ENCODE data around the gene COL24A1. TPM values are rescaled to one million over a fixed set of nuclear protein-coding genes. Genes with fewer than 3 reads are reported as not detected.
A peak's percentile ranks its signal among the peaks of the same experiment; 100 is the strongest.

The COL24A1 gene
- total RNA-seq, 1 experiment from 2014 or later, result 1.1 TPM

DNA sequence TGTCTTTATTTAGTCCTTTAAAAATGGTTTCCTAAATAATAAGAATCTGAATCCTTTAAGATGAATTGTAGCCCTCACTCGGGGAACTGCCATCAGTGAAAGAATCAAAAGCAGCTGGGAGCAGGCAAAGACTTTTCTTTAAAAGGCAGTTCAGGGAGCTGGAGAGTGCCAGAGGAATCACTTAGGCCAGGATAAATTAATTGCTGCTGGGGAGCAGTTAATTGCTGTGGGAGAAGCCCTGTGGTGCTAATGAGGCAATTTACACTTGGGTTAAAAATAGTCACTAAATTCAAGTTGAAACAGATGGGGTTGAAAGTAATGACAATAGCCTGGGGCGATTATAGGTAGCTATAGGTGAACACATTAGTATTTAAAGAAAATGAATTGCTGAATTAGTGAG is 38.7 kb upstream of the COL24A1 start:
- Mint-ChIP-seq H3K9me3 (no peaks in the 10 kb centered on the region), H3K27me3 (ENCODE audit: low read depth) (no peaks in the 10 kb centered on the region), H3K4me3 (no peak overlapping the region), H3K4me1 (peaks cover 32% of the 10 kb centered on the region), H3K27ac (no peak overlapping the region), H3K36me3 (no peaks in the 10 kb centered on the region)
- ChIA-PET CTCF (interaction anchor here (1.0 to 1.7 kb wide), 2 partner anchors 177 to 277 kb away, joined by 3 read pairs; no protein-coding TSS in a partner anchor), POLR2A (no interaction called here)
- DNase-seq (ENCODE audit: low spot score) (no peak), ATAC-seq (peak; percentile 32; the same call in 1 of the 2 replicates)
- no peak for TF ChIP-seq ZNF425 (CRISPR knock-in tag; conservative IDR thresholded peaks at IDR 0.05)
- TF ChIP-seq USF2 (CRISPR knock-in tag; IDR thresholded peaks at IDR 0.05), result no peak
- no peak for TF ChIP-seq NFATC4 (CRISPR knock-in tag; IDR thresholded peaks at IDR 0.05)
- no peak for TF ChIP-seq ZNF532 (CRISPR knock-in tag; IDR thresholded peaks at IDR 0.05; ENCODE audit: borderline replicate concordance)
- no peak for TF ChIP-seq MYBL2 (CRISPR knock-in tag; IDR thresholded peaks at IDR 0.05)
- TF ChIP-seq SP1 (CRISPR knock-in tag; conservative IDR thresholded peaks at IDR 0.05), result no peak
- no peak for TF ChIP-seq GTF2I (CRISPR knock-in tag; conservative IDR thresholded peaks at IDR 0.05)
- no peak for TF ChIP-seq ZNF423 (CRISPR knock-in tag; IDR thresholded peaks at IDR 0.05)
- TF ChIP-seq FOXJ3 (CRISPR knock-in tag; IDR thresholded peaks at IDR 0.05; ENCODE audit: borderline replicate concordance), result no peak
- TF ChIP-seq ZNF219 (CRISPR knock-in tag; IDR thresholded peaks at IDR 0.05; ENCODE audit: borderline replicate concordance), result no peak
- TF ChIP-seq OVOL2 (CRISPR knock-in tag; IDR thresholded peaks at IDR 0.05; ENCODE audit: borderline replicate concordance), result no peak
- no peak for TF ChIP-seq E2F4 (CRISPR knock-in tag; IDR thresholded peaks at IDR 0.05; ENCODE audit: borderline replicate concordance, low read depth)
- TF ChIP-seq GABPB1 (CRISPR knock-in tag; IDR thresholded peaks at IDR 0.05), result no peak

GRCh38 chr1:86194491-86195034 is 38.0 kb upstream of the COL24A1 start:
- H3K9me3 Mint-ChIP-seq, result no peaks in the 10 kb centered on the region
- H3K4me1 Mint-ChIP-seq, result peaks cover 32% of the 10 kb centered on the region
- ATAC-seq, result no peak
- H3K27ac Mint-ChIP-seq, result no peak overlapping the region
- H3K36me3 Mint-ChIP-seq, result no peaks in the 10 kb centered on the region
- TF ChIP-seq, protein P1, sequence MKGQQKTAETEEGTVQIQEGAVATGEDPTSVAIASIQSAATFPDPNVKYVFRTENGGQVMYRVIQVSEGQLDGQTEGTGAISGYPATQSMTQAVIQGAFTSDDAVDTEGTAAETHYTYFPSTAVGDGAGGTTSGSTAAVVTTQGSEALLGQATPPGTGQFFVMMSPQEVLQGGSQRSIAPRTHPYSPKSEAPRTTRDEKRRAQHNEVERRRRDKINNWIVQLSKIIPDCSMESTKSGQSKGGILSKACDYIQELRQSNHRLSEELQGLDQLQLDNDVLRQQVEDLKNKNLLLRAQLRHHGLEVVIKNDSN (CRISPR knock-in tag; IDR thresholded peaks at IDR 0.05), result no peak
- TF ChIP-seq PRRX2 (CRISPR knock-in tag; IDR thresholded peaks at IDR 0.05) (no peak), TEAD1 (CRISPR knock-in tag; IDR thresholded peaks at IDR 0.05) (no peak)
- H3K4me3 Mint-ChIP-seq, result no peak overlapping the region
- DNase-seq (ENCODE audit: low spot score), result no peak
- H3K27me3 Mint-ChIP-seq (ENCODE audit: low read depth), result no peaks in the 10 kb centered on the region
- CTCF ChIA-PET, result interaction anchor here (1.7 kb wide), 1 partner anchor 176 kb away, joined by 3 read pairs; no protein-coding TSS in a partner anchor
- POLR2A ChIA-PET, result no interaction called here
